Suprapubic skin (tissue), 3 donors: ENCODE measurements around the gene HOXD9.

Source experiments
- CTCF ChIP-seq, 2 donors: fragments of 200-600 bp in 1 of 2; fragments of 450-650 bp in 1 of 2; sonication (generic) in 1 of 2; IDR thresholded peaks; one replicate each; pipeline ENCODE4 v1.5.1; 2016 to 2019; ENCODE audit warnings: antibody characterized with exemption in 2 of 2, mild to moderate bottlenecking in 1 of 2, moderate library complexity in 1 of 2
- POLR2A ChIP-seq, 2 donors: fragments of 450-650 bp; IDR thresholded peaks; one replicate each; pipeline ENCODE4 v1.6.1; 2017; ENCODE audit warnings: antibody characterized with exemption in 2 of 2, mild to moderate bottlenecking in 2 of 2, moderate library complexity in 2 of 2

GRCh38 chr2:176130957-176131847 lies 8.7 kb downstream of the HOXD9 start:
- no peak for TF ChIP-seq POLR2A (IDR thresholded peaks at IDR 0.05)
- no peak for TF ChIP-seq CTCF (IDR thresholded peaks at IDR 0.05)
